ENCODE measurements around the gene RFTN1.
"Not testable (repeated sequence)": the region's sequence is repeated elsewhere in the genome, so short reads cannot be mapped to it uniquely, and the experiment has no call there.

RFTN1 gene

DNA sequence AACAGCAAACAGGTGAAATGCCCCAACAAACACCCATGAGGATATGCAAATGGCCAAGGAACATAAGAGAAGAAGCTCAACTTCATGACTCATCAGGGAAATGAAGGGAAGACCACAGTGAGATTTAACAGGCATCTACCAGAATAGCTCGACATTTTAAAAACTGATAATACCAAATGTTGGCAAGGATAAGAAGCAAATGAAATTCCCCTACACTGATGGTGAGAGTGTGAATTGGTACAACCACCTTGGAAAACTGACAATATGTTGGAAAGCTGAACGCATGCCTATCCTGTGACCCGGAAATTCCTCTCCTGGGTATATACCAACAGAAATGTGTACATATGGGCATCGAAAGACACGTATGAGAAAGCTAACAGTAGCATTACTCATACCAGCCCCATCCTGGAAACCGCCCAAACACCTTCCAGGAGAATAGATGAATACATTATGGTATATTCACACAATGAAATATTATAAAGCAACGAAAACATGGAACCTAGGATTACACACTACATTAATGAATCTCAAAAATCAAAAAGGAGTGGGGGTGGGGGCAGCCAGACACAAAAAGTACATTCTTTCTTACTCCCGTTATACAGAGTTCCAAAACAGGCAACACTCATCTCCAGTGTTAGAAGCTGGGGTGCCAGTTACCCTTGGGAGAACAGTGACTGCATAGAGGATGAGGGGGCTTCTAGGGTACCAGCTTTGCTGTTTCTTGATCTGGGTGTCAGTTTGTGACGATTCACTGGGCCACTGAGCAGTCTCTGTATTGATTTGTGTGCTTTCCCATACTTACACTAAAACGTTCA lies 16.9 kb downstream of the RFTN1 start:
- no peak for DNase-seq
- TF ChIP-seq GATA1 (IDR thresholded peaks at IDR 0.05; ENCODE audit: low read depth, low read length): no peak
- TF ChIP-seq POLR2A (IDR thresholded peaks at IDR 0.05; ENCODE audit: low read length): no peak

DNA sequence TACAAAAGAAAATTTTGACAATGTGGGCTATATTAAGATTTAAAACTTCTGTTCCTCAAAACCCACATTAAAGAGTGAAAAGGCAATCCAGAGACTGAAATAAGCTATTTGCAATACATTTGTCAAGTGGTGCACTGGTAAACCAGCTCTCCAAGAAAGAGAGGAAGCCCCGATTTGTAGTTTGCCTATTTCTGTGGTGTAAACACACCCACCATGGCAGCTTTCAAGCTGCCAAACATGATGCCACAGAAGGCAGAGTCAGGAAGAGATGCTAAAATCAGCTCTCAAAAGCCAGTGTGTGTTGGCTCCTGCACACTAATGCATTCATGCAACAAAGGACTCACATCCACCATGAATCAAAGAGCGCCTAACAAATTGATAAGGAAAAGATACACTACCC lies 17.5 kb downstream of the RFTN1 start:
- TF ChIP-seq POLR2A (IDR thresholded peaks at IDR 0.05; ENCODE audit: low read length) (no peak), GATA1 (IDR thresholded peaks at IDR 0.05; ENCODE audit: low read depth, low read length) (no peak)
- no peak for DNase-seq

DNA sequence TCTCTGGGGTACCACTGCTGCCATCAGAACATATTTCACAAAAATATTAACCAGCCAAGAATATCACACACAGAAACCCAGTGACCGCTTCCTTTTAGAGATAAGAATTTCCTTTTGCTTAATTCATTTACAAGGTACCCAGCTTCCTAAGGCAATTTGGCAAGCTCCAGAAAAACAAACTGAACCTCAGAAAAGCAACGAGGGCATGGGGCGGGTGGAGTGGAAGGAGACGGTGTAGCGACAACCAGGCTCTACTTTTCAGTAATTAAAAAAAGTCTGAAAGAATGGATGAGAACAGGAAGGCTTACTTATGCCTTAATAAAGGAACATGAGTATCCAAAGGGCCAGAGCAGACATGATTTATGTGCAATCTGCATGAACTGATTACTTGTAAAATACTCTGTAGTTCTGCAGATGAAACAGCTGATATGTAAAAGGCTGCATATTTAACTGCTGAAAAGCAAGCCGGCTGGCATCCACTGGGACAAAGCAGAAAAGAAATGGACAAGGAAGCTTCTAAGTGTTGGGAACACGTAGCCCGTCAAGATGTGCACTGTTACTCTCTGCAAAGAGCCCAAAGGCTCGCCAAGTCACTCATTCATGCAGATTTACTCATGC lies 18.6 kb downstream of the RFTN1 start:
- DNase-seq: no peak
- TF ChIP-seq POLR2A (IDR thresholded peaks at IDR 0.05; ENCODE audit: low read length) (no peak), GATA1 (IDR thresholded peaks at IDR 0.05; ENCODE audit: low read depth, low read length) (no peak)

- DNase-seq: no peak
- TF ChIP-seq GATA1 (IDR thresholded peaks at IDR 0.05; ENCODE audit: low read depth, low read length): no peak
- no peak for TF ChIP-seq POLR2A (IDR thresholded peaks at IDR 0.05; ENCODE audit: low read length)
Observed at GRCh38 chr3:16494094-16494493, 19.4 kb downstream of the RFTN1 start.

DNA sequence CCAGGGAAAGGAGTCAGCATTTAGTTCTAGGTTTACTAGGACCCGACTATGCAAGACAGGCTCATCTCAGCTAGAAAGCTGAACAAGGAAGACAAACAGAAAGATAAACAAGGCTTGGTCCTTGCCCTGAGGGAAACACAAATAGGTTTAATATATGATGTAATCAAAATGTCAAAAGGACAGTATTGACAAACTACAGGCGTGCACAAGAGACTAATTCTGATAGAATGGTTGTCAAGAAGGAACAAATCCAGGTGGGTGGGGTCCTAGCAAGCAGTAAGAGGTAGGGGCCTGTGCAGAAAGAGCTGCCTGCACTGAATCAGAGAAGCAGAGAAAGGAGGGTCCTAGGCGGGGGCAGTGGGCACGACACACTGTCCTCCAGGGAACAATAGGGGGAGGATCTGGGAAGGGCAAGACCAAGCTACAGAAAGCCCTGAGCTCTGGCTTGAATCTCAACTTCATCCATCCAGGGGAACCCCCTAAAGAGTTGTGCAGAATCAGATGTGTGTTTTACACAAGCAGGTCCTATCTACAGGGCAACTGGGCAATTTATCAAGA lies 23.4 kb downstream of the RFTN1 start:
- no peak for DNase-seq
- TF ChIP-seq GATA1 (IDR thresholded peaks at IDR 0.05; ENCODE audit: low read depth, low read length) (no peak), POLR2A (IDR thresholded peaks at IDR 0.05; ENCODE audit: low read length) (no peak)

- not testable (repeated sequence) for DNase-seq
Observed at GRCh38 chr3:16489326-16490061, 24.0 kb downstream of the RFTN1 start.

DNA sequence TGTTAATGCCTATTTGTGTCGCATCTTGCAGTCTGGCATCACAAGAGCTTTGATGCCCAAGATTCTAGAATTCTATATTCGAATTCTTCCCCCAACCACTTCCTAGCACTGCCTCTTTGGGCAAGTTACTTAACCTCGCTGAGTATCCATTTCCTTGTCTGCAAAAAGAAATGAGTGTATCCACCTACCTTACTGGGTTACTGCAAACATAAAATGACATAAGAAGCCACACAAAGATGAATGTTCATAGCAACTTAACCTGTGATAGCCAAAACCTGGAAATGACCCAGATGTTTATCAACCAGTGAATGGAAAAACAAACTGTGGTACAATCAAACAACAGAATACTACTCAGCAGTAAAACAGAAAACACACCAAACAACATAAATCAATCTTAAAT lies 24.9 kb downstream of the RFTN1 start:
- TF ChIP-seq GATA1 (IDR thresholded peaks at IDR 0.05; ENCODE audit: low read depth, low read length) (no peak), POLR2A (IDR thresholded peaks at IDR 0.05; ENCODE audit: low read length) (no peak)
- DNase-seq: no peak

DNA sequence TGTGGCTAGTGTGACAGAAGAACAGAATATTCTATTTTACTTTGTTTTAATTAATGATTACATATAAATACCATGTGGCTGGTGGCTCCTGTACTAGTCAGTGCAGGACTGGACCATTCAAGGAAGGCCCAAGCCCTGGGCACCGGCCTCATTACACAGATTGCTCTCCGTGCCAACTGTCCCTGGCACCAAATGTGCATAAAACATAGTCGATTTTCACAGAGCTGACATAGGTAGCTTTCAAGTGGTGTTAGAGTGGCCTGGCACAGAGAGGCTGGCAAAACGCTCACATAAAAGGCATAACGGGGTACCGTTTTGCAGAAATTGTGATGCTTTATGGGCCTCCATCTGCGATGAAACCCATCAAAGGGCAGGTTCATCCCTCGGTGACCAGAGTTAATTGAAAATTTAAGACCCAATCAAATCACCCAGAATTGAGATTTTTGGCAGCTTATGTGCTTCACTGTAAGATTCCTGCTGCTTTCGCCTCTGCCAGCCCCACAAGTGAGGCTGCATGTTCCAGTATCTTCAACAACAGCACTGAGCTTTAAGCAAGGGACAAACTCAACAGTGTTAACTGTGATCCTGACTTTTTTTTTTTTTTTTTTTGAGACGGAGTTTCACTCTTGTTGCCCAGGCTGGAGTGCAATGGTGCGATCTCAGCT lies 25.9 kb downstream of the RFTN1 start:
- TF ChIP-seq POLR2A (IDR thresholded peaks at IDR 0.05; ENCODE audit: low read length) (no peak), GATA1 (IDR thresholded peaks at IDR 0.05; ENCODE audit: low read depth, low read length) (no peak)
- DNase-seq: no peak

DNA sequence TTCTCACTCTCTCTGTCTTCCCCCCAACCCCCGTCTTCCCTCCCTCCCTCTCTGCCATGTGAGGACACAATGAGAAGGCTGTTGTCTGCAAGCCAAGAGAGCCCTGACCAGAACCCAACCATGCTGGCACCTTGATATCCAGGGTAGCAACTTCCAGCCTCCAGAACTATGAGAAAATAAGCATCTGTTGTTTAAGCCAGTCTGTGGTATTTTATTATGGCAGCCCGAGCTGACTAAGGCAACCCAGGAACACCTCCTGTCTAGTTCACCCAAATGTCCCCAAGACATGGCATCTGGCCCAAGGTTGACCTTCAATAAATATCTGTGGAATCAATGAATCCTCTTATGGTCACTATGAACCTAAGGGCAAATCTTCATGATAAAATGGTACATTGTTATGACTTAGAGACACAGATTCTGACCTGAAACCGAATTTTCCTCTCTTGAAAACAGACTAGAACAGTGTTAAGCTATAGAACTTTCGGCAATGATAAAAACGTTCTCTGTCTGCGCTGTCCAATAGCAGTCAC lies 26.5 kb downstream of the RFTN1 start:
- DNase-seq: no peak
- TF ChIP-seq GATA1 (IDR thresholded peaks at IDR 0.05; ENCODE audit: low read depth, low read length): no peak
- no peak for TF ChIP-seq POLR2A (IDR thresholded peaks at IDR 0.05; ENCODE audit: low read length)

GRCh38 chr3:16486201-16486600 lies 27.3 kb downstream of the RFTN1 start:
- TF ChIP-seq GATA1 (IDR thresholded peaks at IDR 0.05; ENCODE audit: low read depth, low read length): no peak
- no peak for TF ChIP-seq POLR2A (IDR thresholded peaks at IDR 0.05; ENCODE audit: low read length)
- no peak for DNase-seq

- TF ChIP-seq GATA1 (IDR thresholded peaks at IDR 0.05; ENCODE audit: low read depth, low read length): no peak
- no peak for TF ChIP-seq POLR2A (IDR thresholded peaks at IDR 0.05; ENCODE audit: low read length)
- no peak for DNase-seq
Observed at GRCh38 chr3:16485395-16485992, 28.0 kb downstream of the RFTN1 start.

- no peak for TF ChIP-seq GATA1 (IDR thresholded peaks at IDR 0.05; ENCODE audit: low read depth, low read length)
- no peak for TF ChIP-seq POLR2A (IDR thresholded peaks at IDR 0.05; ENCODE audit: low read length)
- no peak for DNase-seq
Observed at GRCh38 chr3:16484984-16485383, 28.5 kb downstream of the RFTN1 start.

- no peak for DNase-seq
- TF ChIP-seq POLR2A (IDR thresholded peaks at IDR 0.05; ENCODE audit: low read length): no peak
- no peak for TF ChIP-seq GATA1 (IDR thresholded peaks at IDR 0.05; ENCODE audit: low read depth, low read length)
Observed at GRCh38 chr3:16484216-16484615, 29.3 kb downstream of the RFTN1 start.
